Ecto neural progenitor cell (in vitro differentiated cells): Measurements from ENCODE around the gene AHCYL2.
A peak's percentile ranks its signal among the peaks of the same experiment; 100 is the strongest.
"Not testable (repeated sequence)": the region's sequence is repeated elsewhere in the genome, so short reads cannot be mapped to it uniquely, and the experiment has no call there.

ENCODE experiments used
- DNase-seq: peaks from one replicate; pipeline ENCODE4 v3.0.0-alpha.2; 2018; ENCODE audit warnings: low spot score

AHCYL2 gene

GRCh38 chr7:129209067-129209926, 15.5 kb upstream of the AHCYL2 start:
- no peak for DNase-seq

GRCh38 chr7:129210256-129210988, 14.4 kb upstream of the AHCYL2 start:
- DNase-seq = peak; percentile 83

DNA sequence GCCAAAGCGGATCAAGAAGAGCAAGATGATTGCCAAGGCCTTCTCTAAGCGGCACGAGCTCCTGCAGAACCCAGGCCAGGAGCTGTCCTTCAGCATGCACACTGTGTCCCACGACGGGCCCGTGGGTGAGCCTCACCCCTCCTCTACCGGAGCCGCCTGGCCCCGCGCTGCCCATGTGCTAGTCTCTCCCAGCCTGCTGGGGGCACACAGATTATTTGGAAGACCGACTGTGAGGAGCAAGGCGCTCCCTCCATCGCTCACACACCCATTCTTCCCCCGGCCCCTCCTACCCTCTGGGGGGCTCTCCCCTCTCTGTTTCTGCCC, 13.9 kb upstream of the AHCYL2 start:
- DNase-seq = no peak

GRCh38 chr7:129212126-129212525, 12.7 kb upstream of the AHCYL2 start:
- no peak for DNase-seq

- no peak for DNase-seq
These were observed 12.2 kb upstream of the AHCYL2 start for GRCh38 chr7:129212596-129212995.

GRCh38 chr7:129213828-129214227, 11.0 kb upstream of the AHCYL2 start:
- peak; percentile 65 for DNase-seq

DNA sequence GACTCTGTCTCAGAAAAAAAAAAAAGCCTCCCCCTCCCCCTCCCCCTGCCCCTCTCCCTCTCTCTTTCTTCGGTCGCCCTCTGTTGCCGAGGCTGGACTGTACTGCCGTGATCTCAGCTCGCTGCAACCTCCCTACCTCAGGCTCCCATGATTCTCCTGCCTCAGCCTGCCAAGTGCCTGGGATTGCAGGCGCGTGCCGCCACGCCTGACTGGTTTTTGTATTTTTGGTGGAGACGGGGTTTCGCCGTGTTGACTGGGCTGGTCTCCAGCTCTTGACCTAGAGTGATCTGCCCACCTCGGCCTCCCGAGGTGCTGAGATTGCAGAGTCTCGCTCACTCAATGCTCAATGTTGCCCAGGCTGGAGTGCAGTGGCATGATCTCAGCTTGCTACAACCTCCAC, 9.1 kb upstream of the AHCYL2 start:
- DNase-seq = not testable (repeated sequence)

- not testable (repeated sequence) for DNase-seq
These were observed 8.6 kb upstream of the AHCYL2 start for GRCh38 chr7:129216101-129216715.

- not testable (repeated sequence) for DNase-seq
These were observed 7.9 kb upstream of the AHCYL2 start for GRCh38 chr7:129216821-129217416.

GRCh38 chr7:129218514-129219062, 6.2 kb upstream of the AHCYL2 start:
- peak; percentile 88 for DNase-seq

- DNase-seq = not testable (repeated sequence)
These were observed 5.7 kb upstream of the AHCYL2 start for GRCh38 chr7:129219166-129219565.

- DNase-seq = no peak
These were observed 2.8 kb upstream of the AHCYL2 start for GRCh38 chr7:129222064-129222463.

DNA sequence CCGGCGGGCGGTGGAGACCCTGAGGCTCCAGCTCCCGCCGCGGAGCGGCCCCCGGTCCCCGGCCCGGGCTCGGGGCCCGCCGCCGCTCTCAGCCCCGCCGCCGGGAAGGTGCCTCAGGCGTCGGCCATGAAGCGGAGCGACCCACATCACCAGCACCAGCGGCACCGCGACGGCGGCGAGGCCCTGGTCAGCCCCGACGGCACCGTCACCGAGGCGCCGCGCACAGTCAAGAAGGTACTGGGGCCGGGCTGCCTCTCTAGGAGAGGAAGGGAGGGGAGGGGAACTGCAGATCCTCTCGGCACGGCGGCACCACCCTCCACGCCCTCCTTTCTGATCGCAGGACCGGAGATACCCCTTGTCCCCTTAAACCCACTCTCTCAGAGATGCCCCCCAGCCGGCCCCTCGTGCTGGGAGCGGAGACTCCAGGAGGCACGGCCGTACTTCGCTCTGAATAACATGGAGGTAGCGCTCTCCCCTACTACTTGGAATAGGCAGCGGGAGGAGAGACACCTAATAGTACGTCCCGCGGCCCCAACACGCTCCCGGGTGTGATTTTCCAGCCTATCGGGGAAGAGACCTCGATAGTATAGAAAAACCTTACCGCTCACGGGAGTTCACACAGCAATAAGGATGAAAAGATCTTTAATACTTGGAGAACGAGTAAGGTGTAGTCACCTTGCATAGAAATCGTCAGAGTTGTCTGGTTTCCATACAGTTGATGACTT, 538 bp downstream of the AHCYL2 start:
- peak; percentile 82 for DNase-seq

- no peak for DNase-seq
These were observed 1.2 kb downstream of the AHCYL2 start for GRCh38 chr7:129225931-129226572.

- DNase-seq = no peak
These were observed 3.1 kb downstream of the AHCYL2 start for GRCh38 chr7:129227646-129228578.

- no peak for DNase-seq
These were observed 3.8 kb downstream of the AHCYL2 start for GRCh38 chr7:129228633-129229032.

- no peak for DNase-seq
These were observed 6.8 kb downstream of the AHCYL2 start for GRCh38 chr7:129231666-129232065.

DNA sequence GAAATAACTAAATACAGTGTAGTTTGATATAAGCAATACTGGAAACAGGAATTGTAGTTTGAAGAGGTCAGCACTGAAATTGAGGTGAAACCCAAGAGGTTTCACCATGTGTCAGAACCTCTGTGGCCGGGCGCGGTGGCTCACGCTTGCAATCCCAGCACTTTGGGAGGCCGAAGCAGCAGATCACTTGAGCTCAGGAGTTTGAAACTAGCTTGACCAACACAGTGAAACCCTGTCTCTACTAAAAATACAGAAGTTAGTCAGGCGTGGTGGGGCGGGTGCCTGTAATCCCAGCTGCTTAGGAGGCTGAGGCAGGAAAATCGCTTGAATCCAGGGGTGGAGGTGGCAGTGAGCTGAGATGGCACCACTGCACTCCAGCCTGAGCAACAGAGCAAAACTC, 13.7 kb downstream of the AHCYL2 start:
- DNase-seq = no peak

- DNase-seq = no peak
These were observed 15.4 kb downstream of the AHCYL2 start for GRCh38 chr7:129240119-129240820.
